DMS153 treated with DMSO at 0.1 percent for 48 hours (cell line): ENCODE measurements around the gene FOXO6.

Experiments used
- DNase-seq: peaks from one replicate; lab custom pipeline; 2025; ENCODE audit not compliant: unreplicated experiment; lab: John Stamatoyannopoulos, UW

FOXO6 gene

DNA sequence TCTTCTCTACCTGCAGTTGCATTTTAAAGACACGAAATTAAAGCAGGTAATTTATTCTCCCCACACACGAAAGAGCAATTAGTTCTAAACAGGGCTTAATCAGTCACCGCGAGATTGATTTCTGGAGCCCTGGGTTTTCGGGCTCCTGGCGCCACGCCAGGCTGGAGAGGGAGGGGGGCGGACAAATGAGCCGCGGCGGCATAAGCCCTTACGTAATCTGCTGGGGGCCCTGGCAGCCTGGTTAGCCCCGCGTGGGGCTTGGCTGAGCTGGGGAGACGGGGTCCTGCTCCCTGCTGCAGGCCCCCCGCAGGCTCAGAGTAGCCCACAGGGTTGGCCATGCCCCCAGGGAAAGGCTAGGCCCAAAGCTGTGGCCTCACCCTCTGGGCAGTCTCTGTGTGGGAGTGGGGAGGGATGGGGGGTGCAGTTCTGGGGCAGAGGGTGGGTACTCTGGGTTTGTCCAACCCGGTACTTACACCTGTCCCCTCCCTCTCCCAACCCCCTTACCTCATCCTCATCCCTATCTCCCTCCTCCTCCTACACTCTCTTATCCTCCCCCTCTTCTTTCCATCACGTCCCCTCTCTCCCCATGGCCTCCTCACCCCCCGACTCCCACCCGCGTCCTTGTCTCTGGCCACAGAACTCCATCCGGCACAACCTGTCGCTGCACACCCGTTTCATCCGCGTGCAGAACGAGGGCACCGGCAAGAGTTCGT lies 19.9 kb downstream of the FOXO6 start:
- peak; percentile 81 for DNase-seq

DNA sequence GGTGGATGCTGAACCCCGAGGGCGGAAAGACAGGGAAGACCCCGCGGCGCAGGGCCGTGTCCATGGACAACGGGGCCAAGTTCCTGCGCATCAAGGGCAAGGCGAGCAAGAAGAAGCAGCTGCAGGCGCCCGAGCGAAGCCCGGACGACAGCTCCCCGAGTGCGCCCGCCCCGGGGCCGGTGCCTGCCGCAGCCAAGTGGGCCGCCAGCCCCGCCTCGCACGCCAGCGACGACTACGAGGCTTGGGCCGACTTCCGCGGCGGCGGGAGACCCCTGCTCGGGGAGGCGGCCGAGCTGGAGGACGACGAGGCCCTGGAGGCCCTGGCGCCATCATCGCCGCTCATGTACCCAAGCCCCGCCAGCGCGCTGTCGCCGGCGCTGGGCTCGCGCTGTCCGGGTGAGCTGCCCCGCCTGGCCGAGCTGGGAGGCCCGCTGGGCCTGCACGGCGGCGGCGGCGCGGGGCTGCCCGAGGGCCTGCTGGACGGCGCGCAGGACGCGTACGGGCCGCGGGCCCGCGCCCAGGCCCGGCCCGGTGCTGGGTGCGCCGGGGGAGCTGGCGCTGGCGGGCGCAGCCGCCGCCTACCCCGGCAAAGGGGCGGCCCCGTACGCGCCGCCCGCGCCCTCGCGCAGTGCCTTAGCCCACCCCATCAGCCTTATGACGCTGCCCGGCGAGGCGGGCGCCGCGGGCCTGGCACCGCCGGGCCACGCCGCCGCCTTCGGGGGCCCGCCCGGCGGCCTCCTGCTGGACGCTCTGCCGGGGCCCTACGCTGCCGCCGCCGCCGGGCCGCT lies 20.7 kb downstream of the FOXO6 start:
- DNase-seq, result no peak

DNA sequence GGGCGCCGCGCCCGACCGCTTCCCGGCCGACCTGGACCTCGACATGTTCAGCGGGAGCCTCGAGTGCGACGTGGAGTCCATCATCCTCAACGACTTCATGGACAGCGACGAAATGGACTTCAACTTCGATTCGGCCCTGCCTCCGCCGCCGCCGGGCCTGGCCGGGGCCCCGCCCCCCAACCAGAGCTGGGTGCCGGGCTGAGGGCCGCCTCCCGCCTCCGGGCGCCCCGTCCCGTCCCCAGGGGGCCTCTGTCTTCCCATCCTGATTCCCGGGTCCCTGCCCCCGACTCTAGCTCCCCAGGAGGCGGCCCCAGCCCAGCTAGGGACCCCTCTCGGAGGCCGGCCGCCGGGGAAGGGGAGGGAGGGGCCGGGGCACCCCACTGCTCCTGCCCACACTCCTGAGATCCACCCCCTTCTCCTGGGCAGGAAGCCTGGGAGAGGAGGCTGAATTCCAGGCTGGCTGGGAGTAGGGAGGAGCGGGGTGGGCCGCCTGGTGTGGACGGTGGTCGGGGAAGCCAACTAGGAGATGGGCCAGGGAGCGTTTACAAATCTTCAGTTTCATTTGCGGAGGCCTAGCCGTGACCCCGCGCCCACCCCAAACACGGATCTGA lies 21.4 kb downstream of the FOXO6 start:
- DNase-seq, result no peak

DNA sequence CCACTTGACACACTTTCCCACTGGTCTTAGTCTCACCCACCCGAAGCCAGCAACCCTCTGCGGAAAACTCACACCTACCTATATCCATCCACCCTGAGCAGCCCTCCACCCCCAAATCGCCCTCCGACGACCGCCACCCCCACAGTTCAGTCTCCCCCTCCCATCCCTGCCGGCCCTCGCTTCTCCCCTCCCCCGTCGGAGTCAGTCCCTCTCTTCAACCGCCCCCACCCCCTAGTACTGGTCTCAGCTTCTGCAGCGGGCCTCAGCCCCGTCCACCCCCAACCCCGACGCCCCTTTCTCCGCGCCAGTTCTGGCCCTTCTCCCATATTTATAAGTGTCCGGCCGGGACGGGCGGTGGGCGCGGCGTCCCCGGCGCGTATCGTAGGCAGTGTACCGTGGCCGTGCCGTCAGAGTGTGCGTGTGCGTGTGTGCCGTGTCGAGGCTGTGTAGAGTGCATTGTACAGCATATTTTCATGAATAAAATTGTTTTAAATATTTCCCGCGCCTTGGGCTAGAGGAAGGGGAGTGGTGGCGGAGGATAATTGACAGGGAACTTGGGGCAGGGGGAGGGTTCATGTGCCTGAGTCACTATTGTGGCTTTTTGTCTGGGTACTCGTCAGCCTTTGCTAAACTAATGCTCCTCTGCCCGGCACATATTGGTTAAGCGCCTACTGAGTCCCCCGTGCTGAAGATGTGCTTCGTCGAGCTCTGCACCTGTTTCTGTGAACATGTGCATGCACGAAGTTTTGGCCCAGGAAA lies 22.0 kb downstream of the FOXO6 start:
- no peak for DNase-seq

DNA sequence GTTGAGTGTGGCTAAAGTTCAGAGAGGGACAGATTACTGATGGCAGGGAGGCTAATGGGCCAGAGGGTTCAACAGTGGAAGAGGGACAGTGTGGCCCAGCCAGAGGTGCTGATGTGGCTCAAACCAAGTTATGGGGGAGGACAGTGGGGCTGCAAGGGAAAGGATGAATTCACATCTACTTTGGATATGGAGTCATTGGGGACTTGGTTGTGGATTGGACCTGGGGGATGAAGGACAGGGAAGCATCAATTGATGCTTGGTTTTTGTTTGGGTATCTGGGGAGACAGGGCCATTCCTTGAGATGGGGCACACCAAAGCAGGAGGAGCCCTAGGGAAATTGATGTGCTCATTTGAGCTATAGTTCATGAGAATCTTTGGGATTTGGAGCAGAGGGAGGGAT lies 23.3 kb downstream of the FOXO6 start:
- DNase-seq, result no peak

DNA sequence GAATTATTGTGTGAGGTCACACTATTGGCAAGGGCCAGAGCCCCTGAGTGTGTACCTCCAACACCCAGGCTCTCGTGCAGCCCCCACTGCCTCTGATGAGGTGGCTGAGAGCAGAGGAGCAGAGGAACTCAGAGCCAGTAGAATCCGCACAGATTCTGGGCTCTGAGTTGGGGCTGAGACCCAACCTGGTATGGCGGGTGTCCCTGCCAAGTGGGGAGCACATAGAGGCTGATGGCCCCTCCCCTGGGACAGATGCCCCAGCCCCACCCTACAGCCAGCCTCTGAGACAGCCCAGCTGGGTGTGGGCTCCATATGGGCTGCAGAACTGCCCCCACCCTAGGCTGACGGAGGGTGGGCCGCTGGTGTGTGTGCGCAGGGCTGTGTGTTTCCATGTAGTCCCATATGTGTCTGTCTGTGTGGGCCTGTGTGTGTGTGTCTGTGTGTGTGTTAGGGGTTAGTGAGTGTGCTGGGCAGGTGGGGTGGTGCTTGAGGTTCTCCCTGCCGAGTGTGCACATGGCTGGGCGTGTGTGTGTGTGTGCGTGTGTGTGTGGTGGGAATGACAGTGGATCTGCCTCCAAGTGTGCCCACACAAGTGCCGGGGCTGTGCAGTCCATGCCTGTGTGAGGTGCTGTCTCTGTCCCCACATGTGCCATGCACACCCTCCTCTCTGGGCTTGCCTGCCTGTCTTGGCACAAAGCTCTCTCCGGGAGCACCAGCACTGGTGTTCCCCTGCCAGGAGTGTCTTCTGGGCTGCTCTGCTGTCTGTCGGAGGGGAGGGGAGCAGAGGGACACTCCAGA lies 24.4 kb downstream of the FOXO6 start:
- no peak for DNase-seq

DNA sequence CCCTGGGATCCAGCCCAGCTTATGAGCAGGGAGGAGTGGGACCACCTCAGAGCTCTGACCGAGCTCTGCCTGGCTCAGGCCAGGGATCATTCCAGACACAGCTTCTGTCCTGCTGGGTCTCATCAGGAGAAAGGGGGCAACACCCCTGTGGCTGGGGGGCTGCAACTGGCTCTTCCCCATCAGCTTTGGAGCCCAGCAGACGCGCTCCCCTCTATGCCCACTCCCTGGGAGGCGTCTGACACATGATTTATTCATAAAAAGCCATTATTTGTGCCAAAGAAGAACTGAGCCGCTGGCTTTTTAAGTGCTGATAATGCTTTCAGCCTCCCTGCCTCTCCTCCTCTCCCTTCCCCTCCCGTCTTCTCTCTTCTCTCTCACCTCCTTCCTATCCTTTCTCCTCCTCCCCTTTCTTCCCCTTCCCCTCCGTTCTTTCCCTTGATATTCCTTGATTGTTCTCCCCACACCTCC lies 25.0 kb downstream of the FOXO6 start:
- no peak for DNase-seq

DNA sequence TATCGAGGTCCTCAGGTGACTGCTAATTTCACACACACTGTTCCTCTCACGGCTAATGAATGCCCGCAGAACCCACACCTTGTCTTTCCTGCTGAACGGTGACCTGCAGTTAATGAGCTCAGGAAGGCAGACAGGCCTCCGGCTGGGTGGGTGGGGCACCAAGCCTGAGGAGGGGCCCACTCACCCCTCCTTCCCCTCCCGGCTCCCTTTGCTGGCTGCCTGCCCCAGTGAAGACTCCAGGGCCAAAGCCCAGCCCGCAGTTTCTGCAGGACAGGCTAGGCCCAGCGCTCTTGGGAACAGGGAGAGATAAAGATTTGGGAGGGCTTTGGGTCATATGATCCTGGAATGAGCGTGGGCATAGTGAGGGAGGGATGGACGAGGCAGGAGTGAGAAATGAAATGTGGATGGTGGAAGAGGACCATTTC lies 26.4 kb downstream of the FOXO6 start:
- peak; percentile 99 for DNase-seq

DNA sequence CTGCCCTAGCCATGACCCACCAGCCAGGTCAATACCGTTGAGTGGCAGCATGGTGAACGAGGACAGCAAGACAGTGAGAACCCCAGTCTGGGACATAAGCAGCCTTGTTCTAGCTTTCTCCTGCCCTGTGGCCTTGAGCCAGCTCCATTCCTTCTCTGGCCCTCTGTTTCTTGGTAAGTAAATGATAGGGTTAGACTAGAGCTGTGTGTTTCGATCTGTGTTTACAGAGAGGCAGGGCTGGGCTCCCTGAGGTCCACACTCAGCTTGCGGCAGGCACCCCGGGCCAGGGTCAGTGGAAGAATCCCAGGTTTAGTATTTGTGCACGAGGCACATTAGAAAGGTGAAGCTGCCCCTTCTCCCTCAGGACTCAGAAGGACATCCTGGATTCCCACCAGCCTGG lies 27.3 kb downstream of the FOXO6 start:
- DNase-seq, result no peak

DNA sequence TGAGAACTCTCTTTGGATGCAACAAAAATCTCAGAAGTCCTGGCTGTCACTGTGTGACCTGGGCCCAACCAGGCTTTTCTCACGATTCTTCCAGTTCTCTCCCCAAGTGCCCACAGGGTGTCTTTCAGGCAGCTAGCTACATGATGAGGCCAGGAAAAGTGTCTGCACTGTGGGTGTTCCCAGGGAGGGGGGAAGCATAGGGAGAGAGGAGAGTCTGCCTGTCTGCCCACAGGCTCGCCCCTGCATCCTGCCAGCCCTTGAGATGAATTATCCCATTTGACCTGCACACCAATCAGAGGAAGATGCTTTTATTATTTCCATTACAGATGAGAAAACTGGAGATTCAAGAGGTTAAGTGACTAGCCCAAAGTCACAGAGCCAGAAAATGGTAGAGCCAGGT lies 27.8 kb downstream of the FOXO6 start:
- no peak for DNase-seq

DNA sequence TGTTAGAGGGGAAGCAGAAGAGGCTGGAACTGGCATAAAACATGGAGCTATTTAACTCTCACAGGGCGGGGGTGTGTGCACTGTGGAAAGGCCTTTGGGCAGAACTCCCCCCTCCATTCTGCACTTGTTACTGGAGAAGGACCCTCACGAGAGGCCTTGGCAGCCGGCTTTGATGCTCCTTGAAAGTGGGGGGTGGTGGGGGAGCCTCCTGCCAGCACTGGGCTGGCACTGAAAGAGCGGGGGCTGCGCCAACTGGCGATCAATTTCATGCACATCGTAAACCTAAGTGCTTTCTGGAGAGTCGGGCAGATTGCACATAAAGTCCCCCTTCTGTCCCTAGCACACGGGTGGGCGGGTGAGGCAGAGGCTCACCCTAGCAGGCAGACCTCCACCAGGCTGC lies 28.9 kb downstream of the FOXO6 start:
- no peak for DNase-seq

DNA sequence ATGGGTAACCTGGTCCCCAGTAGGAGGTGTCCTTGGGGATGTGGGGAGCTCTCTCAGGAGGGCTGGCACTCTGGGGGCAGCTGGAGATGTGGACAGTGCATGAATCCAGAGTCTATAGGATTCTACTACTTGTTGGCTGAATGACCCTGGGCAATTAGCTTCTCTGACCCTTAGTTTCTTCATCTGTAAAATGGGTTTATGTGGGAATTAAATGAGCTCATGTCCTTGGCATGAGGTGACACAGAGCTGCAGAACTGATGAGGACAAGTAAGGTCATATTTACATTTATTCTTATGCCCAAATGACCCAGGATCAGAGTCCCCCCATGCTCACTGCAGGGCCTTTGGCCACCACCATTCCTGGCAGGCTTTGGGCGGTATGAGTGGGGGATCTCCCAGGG lies 29.3 kb downstream of the FOXO6 start:
- DNase-seq, result no peak

DNA sequence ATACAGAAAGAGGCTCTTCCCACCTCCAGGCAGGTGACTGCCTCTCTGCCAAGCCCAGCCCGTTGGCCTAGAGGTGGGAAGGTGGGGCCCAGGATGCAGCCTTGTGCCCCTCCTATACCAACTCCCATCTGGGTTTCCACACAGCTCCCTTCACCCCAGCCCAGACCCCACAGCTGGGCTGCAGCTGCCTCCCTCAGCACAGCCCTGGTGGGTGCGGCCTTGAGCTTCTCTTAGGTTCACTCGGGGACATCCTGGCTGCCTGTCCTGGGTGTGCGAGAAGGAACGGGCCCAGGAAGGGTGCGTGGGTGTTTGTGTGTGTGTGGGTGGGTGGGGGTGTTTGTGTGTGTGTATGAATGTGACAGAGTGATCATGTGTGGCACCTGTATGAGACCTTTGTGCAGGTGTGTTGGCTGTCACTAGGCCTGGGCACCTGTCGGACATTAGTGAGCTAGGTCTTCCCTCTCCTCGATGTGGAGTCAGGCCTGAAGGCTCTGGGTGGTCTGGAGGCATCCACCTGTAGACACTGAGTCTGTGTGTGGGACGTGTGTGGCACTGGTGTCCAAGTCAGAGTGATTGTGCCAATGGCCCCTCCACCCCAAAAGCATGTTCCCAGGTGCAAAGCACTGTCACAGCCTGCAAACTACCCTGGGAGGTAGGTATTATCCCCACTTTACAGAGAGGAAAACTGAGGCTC lies 30.7 kb downstream of the FOXO6 start:
- peak; percentile 51 for DNase-seq

DNA sequence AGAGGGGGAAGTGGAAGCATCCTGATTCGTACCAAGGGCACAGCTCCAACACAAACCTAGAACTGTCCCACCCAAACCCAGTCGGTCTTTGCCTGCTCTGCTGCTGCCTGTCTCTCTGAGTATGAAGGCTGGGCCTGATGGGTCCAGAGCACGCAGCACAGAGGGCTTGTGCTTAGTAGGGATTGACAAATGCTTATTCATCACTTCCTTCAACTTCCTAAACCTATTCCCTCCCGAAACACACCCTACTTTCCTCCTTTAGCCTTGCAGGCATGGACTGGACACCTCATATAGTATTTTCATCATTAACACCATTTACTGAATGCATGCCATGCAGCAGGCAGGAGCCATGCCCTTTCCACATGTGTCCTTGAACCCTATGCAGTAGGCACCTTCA lies 31.3 kb downstream of the FOXO6 start:
- DNase-seq, result no peak

DNA sequence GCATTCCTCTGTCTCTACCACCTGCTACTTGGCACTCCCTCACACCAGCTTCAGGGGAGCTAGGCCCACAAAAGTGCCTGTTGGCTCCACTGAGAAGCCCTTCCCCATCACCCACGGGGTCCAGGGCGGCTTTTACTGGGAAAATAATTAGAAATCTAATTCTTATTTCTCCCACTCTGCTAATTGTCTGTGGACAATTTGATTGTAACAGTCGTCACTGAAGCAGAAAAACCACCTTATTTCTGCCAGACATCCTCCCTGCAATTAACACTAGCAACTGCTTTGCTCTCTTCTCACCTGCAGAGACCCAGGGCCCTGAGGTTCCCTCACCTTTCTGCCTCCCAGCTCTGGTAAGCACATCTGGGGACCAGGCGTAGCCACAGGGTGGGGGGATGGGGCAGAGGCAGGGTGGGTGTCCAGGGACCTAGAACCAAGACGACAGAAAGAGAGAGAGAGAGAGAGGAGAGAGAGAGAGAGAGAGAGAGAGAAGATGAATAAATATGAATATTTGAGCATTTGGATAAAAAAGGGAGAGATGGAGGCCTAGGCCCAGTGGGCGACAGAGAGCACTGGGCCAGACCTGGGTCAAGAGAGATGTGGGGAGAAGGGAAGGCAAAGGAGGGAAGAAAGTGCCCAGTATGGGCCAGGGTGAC lies 32.6 kb downstream of the FOXO6 start:
- no peak for DNase-seq

DNA sequence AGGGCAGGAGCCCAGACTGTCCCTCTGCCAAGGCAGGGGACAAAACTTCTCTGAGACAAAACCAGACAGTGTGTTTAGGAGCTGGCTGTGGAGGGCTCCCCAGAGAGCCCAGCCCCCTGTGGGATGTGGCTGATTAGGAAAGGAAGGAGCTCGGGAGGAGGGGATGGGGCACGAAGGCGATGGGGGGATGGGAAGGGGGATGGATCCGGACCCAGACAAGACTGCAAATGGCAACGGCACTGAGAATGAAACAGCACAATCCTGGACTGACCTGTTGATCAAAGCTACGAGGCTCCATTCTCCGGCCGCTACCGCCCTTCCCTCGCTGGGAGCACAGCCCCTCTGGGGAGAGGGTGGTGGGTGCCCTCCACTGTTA lies 33.1 kb downstream of the FOXO6 start:
- no peak for DNase-seq

DNA sequence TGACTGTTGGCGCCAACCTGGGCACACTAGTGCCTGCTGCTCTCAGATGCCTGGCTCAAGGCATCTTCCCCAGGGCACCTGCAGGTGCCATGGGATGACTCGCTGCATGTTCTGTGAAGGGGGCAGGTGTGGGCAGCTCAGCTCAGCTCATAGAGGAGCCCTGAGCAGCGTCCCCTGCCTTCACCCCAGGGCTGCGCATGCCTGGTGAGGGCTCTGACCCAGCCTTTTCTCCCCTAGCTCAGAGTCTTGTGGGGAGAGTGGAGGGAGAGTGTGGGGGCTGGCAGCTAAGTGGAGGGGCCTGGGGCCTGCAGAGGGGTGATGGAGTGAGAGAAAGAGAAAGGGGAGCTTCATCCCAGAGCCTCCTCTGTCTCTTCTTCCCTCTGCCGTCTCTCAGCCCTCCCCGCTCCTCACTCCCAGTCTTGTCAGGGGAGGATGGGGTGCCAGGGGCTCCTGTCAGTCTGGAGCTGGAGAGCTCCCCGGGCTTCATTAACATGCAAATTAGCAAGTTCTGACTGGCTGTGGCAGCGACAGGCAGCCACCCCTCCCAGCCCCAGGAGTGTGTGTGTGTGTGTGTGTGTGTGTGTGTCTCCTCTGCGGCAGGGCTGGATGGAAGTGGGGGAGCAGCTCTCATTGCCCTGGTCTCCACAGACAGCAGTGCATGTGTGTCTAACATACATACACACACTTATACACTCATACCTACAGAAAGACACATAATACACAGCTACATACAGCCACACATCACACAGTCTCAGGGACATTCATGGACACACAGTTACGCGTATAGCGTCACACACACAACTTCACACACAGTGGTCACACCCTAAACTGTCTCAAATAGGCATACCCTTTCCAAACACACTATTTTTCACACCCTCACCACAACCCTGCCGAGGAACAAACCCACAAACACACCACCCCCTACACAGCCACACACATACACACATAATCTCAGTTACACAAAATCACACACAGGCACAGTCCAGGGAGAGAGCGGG lies 34.0 kb downstream of the FOXO6 start:
- peak; percentile 40 for DNase-seq

DNA sequence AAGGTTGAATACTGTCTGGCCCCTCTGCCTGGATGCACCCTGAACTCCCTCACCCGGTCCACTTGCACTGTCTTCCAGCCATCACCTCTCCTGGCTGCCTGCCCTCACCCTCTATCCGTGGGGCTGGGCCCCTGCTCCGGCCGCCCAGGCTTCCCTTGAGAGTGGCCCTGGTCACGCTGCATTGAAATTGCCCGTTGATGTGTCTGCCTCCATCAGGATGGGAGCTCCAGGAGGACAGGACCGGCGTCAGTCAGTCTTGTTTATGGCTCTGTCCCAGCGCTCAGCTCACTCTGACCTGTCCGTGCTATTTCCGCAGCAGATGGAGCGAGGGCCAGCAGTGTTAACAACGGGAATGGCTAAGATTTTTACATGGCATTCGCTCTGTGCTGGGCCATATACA lies 34.9 kb downstream of the FOXO6 start:
- no peak for DNase-seq
